ENCODE results near the gene SH3PXD2A.
"Not testable (repeated sequence)": the region's sequence is repeated elsewhere in the genome, so short reads cannot be mapped to it uniquely, and the experiment has no call there.

The SH3PXD2A gene

DNA sequence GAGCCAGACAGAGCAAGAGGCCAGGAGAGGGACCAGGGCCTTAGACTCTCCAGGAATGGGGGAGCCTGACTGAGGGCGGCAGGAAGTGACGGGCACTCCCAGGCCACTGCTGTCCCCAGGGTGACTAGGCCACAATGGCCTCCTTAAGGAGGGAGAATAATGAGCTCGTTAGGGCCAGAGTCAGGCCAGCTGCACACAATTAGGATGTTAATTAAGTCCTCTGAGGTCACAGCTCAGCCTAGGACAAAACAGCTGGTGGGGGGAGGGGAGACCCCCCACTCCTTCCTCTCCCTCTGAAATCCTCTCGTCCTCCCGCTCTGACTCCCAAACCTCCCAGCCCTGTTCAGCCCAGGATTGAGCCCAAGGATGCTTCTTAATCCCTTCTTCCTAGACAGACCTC, 218.9 kb downstream of the SH3PXD2A start:
- DNase-seq = no peak

DNA sequence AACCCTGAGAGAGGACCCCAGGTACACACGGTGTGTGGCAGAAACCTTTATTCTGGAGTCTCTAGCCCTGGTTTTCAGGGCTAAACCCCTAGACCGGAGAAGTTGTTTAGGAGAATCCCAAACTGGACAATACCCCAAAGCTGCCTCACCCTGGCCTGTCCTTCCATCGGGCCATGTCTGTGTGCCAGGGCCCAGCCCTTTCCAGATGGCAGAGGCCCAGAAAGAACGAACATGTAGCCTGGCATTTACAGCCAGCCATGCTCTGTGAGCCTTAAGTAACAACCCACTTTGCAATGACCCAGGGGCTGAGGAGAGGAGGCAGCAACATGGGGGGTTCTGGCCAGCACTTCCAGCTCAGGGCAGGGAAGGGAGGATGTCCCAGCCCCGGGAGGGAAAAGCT, 219.8 kb downstream of the SH3PXD2A start:
- DNase-seq = no peak

DNA sequence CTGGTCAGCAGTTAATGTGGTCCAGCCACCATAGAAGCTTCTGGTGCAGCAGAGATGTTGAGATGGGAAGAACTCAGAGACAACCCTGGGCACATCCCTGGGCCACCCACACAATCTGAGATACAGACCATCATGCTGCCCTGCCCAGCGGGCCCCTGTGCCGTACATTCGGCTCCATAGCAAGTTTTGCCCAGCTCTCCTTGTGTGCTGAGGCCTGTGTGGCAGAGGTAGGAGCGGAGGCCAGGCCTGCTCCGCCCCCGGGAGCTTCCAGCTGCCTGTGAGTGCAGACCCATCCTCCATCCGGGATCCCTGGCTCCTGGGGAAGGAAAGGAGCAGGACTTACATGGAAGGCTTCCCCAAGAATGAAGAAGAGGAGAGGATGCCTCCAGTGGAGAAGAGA, 221.5 kb downstream of the SH3PXD2A start:
- DNase-seq = no peak

DNA sequence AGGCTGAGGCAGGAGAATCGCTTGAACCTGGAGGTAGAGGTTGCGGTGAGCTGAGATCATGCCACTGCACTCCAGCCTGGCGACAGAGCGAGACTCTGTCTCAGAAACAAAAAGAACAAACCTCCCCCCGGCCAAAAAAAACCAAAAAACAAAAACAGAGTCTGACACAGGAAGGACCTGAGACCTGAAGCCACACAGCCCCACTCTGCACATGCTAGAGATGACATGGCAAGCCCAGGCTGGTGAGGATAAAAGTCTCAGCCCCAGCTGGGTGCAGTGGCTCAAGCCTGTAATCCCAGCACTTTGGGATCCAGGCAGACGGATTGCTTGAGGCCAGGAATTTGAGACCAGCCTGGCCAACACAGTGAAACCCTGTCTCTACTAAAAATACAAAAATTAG, 222.5 kb downstream of the SH3PXD2A start:
- DNase-seq = not testable (repeated sequence)

DNA sequence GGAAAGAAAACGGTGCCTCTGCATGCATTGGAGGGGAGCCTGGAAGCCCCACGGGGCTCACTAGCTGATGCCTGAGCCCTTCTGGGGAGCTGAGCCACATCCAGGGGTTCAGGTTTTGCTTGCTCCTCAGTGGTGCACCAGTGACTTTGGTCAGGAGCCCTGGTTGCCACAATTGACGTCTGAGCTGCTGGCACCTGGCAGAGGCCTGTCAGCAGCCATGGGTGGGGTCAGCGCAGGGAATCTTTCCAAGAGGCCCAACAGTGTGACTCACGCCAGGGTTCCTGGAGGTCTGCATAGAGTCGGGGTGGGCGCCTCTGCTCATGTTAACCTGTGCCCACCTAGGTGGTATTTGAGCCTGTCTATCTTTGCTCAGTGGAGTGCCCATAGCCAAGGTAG, 223.1 kb downstream of the SH3PXD2A start:
- no peak for DNase-seq

DNA sequence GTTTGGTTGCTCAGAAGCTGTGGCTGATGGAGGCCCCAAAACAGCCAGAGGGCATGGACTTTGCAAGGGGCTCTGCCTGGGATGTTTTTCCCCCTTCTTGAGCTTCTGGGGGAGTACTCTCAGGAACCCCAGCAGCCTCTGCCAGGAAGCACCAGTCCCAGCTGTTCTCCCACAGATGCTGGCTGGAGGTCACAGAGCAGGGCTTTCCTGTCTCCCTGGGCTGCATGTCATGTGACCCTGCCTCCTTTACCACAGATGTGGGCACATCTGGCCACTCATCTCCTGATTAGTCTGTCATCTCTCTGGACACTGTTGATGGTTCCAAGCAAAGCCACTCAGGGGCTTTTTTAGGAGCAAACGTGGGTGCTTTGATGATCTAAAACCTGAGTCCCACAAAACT, 225.2 kb downstream of the SH3PXD2A start:
- no peak for DNase-seq

DNA sequence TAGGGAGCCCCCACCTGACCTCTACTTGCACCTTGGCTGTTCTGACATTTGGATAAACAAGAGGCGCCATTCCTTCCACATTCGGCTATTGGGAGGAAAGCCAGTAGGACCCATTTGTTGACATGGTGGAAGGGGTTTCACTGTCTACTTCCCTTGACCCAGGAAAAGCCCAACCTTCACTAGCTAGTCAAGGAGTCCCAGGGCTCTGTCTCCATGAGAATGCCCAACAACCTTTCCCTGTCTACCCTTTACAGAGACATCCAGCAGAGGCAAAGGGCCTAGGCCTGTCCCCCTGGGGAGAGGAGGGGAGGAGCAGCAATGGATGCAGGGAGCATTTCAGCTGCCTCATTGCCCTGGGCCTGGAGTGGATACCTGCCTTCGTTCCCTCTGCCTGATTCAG, 225.8 kb downstream of the SH3PXD2A start:
- no peak for DNase-seq

DNA sequence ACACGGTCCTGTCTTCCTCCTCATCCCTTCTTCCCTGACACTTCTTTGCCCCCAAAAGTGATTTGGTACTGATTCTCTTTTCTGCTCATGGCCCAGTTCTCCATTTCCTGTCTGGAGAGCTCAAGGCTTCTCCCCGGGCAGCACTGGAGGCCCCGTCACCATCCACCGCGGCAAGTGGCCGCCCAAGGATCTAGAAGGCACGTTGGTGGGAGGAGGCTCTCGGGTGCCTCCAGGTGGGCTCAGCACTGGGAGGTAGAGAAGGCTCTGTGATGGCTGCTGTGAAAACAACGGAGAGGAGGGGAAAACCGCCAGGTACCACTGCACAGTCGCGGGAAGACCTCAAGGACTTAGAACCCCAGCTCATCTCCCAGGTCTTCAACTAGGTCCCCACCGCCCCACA, 227.5 kb downstream of the SH3PXD2A start:
- DNase-seq = no peak

DNA sequence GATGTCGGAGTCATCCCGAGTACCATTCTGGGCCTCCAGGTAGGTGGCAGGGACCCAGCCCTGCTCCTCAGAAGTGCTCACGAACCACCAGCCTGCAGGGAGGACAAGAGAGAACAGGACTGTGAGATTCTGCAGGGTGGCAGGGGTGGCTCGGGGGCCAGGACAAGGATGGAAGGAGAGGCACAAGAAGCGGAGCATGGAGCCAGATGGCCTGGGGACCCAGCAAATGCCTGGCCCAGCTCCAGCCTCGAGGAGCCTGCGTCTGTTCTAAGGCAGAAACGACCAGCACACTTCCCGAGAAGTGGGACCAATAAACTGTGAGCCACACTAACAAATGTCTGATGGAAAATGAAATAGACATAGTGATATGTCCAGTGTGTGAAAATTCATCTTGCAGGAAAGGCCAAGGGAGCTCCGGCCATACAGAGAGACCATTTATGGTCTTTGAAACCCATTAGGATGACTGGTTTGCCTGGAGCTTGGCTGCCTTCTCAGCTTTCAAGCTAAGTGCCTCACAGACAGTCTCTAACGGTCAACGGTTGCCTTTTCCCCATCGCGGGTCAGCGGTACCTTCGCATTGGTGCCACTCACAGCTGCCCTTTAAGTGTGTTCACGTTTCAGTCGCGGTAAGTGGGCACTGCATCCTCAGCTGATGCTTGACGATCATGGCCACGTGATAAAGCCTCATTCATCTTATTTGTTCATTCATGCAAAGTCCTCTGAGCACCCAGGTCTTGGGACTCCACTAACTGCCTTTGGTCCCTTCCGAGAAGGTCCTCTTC, 228.1 kb downstream of the SH3PXD2A start:
- no peak for DNase-seq

DNA sequence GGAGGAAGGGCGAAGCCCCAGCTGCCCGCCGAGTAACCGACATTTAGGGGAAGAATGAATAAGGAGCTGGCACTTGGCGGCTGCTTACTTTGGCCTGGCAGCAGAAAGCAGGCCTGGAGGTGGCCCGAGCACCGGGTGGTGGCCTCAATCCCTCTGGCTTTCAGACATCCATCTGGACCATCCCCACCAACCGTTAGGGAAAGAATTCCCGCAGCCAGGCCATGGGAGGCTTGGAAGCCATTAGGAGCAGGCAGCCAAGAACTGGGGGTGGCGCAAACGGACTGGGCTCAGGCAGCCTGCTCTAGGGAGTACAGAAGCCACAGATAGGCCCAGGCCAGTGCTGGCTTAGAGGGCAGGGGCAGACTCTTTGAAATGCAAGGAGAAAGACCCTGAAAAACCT, 229.2 kb downstream of the SH3PXD2A start:
- no peak for DNase-seq

DNA sequence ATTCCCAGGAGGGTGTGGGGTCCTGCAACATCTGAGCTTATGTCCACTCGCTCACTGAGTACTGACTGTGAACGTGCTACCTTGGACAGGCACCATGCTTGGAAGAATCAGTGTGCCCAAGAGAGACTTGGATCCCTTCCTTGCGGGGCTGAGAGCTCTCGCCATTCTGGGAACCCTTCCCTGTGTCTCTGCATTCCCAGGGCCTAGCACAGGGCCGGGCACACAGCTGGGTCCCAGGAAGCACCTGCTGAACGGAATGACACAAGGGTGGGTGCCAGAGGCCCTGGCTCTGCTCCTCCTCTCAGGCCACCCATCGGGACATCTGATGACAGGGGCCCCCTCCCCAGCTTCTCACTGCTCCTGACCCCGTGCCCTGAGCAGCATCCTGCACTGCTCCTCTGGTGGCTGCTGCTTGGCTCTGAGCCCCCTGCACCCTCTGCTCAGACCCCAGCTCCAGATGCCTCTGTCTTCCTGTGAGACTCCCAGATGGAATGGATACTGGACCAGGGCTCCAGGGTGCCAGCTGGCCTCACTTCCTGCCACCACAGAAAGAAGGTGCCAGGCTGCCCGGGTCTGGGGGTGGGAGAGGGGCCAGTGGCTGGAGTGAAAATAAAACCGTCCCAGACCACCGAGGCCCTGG, 232.3 kb downstream of the SH3PXD2A start:
- DNase-seq = no peak

DNA sequence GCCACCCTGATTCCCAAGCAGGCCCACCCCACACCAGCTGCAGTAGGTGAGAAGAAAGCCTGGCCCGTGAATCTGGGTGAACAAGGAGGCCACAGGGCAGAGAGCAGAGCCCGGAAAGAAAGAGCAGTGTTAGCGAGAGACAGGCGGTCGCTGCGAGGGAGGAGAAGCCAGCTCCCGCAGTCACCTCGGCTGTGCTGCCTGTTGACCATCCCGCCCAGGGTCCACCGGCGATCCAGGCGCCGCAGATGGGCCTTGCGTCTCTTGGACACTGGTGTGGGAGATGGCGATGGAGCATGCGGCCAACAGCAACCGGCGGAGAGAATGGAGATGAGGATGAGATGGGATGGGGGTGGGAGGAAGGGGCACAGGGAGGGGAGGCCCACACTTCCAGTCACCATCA, 233.1 kb downstream of the SH3PXD2A start:
- DNase-seq = no peak

DNA sequence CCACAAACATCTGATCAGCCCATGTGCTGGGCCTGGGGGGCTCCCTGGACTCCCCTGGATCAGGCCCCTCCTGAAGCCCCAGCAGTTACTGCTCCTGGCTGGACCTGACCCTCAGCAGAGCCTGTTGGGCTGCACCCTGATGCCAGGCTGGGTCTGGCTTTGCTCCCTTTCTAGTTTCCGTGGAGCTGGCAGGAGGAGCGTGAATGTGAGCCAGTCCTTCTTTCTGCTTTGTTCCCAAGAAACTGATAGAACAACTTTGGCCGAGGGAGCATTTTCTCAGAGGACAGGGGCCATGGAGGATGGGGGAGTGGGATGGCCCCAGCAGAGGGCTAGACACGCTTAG, 233.6 kb downstream of the SH3PXD2A start:
- no peak for DNase-seq

DNA sequence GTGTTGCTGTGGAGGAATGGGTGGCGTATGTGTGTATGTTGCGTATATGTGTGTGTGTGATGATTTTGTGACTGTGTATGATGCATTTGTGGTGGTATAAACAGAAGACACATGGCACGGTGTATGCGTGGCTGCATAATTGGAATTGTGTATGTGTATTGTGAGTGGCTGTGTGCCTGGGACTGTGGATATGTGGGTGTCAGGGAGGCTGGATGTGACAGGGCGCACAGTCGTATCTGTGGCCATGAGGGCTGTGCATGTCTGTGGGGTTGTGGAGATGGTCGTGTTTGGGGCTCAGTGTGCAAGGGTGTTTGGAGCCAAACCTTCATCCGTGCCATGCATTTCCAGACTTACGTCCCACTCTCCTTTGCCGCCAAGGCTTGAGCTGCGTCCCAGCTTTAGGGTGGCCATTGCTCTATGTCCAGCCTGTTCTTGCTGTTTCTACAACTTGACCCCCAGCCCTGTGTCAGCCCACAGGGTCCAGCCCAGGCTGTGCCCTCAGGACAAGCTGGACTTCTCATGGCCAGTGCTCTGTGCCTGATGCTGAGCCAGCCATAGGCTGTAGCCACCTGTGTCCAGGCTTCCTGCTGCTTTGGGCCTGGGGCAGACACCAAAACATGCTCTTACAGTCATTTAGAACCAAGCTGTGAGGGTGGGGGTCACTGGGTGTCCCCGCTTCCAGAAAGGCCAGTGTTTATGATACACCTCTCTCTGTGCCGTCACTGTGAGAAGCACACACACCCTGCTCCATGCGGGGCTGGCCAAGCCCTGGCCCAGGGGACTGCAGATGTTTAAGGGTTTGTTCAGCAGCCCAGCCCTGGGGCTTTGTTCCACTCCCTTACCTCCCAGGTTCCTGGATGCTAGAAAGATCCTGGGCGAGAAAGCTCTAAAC, 234.2 kb downstream of the SH3PXD2A start:
- no peak for DNase-seq

DNA sequence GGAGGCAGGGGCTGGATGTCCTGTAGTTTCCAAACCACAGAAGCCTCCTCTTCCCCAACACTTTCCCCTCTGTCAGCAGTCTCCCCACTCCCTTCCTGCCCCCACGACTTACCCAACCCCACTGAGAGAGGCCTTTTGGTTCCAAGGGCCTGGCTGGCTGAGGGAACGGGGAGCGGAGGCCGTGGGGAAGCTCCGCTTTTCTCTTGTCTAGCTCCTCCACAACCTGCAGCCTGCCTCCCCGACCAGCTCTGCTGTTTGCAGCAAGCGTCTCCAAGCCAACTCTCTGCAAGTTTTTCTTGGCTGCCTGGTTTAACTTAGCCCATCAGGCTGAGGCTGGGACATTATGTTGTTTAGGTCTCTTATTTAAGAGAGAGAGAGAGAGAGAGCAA, 235.0 kb downstream of the SH3PXD2A start:
- no peak for DNase-seq

DNA sequence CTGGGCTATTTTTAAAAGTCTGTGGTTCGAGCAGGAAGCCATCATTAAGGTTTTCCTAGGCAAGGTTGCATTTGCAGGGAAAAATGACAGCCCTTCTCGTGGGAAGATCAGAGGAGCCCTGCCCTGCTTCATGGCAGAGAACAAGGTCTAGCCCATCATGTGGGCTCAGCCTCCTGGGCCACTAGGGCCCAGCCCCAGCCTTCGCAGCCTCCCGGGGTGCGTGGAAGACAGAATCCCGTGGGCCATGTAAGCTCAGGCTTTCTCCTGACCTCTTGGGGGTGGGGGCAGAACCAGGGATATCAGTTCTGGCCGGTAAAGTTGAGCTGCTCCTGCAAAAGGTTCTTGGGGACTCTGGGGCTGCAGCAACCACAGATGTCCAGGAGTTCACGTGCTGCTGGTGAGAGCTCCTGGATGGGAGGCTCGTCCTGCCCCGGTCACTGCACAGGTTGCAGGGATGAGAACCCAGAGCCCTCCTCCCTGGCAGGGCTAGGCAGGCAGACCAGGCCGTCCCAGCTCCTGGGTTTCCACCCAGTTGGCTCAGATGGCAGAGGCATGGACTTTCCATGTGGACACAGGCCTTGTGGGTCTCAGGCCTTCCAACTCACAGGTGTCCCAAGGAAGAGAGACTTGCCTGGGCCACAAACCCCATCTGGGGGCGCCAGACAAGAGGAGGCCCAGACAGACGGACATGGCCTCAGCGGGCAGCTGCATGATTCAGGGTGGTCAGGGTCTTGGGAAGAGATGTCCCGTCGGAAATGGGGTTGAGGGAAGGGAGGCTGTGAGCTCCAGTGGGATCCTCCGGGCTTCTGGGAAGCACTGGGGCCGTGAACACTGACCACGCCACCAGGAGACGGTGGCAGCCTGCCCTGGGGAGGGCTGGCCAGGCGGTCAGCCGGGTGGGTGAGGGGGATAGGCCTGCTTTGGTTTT, 235.7 kb downstream of the SH3PXD2A start:
- no peak for DNase-seq

DNA sequence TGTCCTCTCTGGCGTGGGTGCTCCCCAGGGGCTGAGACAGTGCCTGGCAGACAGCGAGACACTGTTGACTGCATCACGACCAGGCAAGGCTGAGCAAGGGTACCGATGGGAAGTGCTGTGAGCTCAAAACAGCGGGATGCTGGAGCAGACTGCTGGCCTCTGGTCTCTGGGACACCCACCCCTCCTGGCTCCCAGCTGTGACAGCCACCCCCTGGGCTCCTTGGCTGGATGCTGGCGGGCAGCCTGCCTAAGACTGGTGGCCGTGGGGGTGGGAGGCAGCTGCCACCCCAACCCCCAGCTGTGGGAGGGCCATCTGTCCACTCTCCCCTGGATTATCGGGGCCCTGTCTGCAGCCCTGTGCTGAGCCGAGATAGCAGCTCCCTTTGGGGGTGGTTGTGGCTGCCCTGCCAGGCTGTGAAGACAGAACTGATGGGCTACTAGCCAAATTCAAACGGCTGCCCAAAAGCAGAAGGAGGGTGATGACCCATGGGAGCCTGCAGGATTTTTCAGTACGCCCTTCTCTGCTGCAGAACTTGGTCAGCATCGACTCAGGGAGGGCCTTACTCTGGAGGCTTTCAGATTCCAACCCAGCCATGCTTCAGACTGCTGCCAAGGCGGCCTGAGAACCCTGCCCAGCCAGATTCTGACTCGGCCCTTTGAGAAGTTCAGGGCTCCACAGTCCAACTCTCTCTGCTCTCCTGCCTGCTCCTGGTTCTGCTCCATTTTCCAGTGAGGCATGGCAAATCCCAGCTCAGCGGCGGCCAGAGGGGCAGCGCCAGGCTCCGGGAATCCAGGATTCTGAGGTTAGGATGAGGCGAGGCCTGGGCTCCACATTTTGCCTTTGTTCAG, 236.6 kb downstream of the SH3PXD2A start:
- peak; percentile 38 for DNase-seq

DNA sequence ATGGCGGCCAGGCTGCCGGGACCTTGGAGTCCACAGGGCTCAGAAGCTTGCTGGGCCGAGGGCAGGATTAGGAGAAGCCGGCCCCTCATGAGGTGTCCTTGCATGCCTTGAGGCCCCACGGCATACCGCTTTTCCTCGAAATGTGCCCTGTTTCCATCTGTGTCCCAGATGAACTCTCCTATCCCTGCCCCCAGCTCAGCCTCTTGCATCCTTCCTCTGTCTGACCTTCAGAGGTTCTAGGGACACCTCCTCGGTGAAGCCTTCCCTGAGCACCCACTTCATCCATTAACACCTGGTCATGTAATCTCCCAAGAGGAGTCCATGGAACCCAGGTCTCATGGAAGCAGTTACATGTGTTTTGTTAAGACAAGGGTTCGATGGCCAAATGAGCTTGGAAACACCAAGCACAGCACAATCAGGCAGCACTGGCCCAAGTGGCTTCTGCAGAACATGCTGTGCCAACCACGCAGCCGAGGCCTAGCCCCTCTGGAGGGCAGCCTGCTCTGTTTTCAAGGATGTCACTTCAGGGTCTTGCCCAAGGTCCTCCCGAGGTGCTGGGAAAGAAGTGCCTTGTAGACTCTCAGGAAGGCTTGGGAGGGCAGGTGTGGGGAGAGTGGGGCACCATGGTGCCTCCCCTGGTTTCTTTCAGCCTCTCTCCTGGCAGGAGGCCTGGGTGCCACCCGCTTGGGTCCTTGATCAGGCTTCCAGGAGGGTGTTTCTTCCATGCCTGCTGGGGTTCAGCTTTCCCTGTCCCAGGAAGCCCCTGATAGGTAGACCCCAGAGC, 237.6 kb downstream of the SH3PXD2A start:
- DNase-seq = no peak

DNA sequence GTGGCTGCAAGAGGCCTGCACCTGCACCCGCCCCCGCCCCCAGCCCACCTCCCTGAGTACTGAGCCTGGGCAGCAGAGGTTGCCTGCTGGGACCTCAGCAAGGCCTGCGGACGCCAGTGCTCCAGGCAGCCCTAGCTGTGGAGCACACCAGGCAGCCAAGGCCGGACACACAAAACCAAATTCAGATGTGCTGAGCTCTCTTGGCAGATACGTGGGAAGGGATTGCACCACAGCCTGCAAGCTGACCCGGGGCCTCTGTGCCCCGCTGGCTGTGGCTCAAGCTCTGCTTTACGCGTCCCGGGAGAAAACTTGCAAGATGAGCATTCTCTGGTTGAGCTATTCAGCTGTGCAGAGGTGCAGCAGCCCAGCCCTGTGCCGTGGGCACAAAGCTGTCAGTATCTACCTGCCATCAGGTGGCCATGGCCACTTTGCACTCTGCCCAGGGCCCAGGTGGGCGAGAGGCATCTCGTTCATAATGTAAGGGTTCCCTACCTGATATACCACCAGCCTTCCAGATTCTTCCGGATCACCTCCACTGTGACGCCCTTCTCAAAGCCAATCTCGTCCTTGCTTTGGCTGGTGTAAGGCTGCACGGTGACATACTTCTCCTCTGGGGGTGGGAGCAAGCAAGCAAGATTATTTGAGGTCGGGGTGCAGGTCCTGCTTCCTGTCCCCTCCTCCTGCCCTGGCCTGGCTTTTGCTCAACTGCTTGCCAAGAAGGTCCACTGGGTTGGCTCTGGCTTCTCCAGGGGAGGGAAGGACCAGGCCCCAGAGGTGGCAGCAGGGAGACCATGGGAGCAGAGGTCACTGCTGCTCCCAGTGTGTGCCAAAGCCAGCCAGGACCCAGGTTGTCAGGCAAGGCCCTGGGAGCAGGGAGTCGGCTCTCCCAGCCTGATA, 238.4 kb downstream of the SH3PXD2A start:
- DNase-seq = peak; percentile 62

Measured in fibroblast of skin of right biceps (primary cell).